DMS79 treated with DMSO at 0.1 percent for 48 hours (cell line): ENCODE results near the gene LYRM2.
A peak's percentile ranks its signal among the peaks of the same experiment; 100 is the strongest.
"Not testable (repeated sequence)": the region's sequence is repeated elsewhere in the genome, so short reads cannot be mapped to it uniquely, and the experiment has no call there.

Source experiments
- DNase-seq: peaks from one replicate; lab custom pipeline; 2025; lab: John Stamatoyannopoulos, UW

Gene LYRM2

GRCh38 chr6:89644864-89645263 is 6.3 kb upstream of the LYRM2 start:
- no peak for DNase-seq

GRCh38 chr6:89643406-89643805 is 4.9 kb upstream of the LYRM2 start:
- DNase-seq, result no peak

- DNase-seq, result no peak
Observed at GRCh38 chr6:89642956-89643355, 4.4 kb upstream of the LYRM2 start.

- DNase-seq, result not testable (repeated sequence)
Observed at GRCh38 chr6:89641581-89641980, 3.0 kb upstream of the LYRM2 start.

- no peak for DNase-seq
Observed at GRCh38 chr6:89640804-89641203, 2.3 kb upstream of the LYRM2 start.

- no peak for DNase-seq
Observed at GRCh38 chr6:89637960-89638319, 607 bp downstream of the LYRM2 start.

- DNase-seq, result not testable (repeated sequence)
Observed at GRCh38 chr6:89636412-89636811, 2.1 kb downstream of the LYRM2 start.

- DNase-seq, result no peak
Observed at GRCh38 chr6:89630488-89630887, 8.1 kb downstream of the LYRM2 start.

- no peak for DNase-seq
Observed at GRCh38 chr6:89623749-89624148, 14.8 kb downstream of the LYRM2 start.

GRCh38 chr6:89619567-89619966 is 19.0 kb downstream of the LYRM2 start:
- DNase-seq, result no peak

GRCh38 chr6:89618026-89618425 is 20.5 kb downstream of the LYRM2 start:
- no peak for DNase-seq

GRCh38 chr6:89616531-89616930 is 22.0 kb downstream of the LYRM2 start:
- no peak for DNase-seq

GRCh38 chr6:89615882-89616281 is 22.7 kb downstream of the LYRM2 start:
- no peak for DNase-seq

GRCh38 chr6:89613790-89614189 is 24.8 kb downstream of the LYRM2 start:
- no peak for DNase-seq

- no peak for DNase-seq
Observed at GRCh38 chr6:89612121-89612520, 26.4 kb downstream of the LYRM2 start.

- DNase-seq, result no peak
Observed at GRCh38 chr6:89611666-89612065, 26.9 kb downstream of the LYRM2 start.

- no peak for DNase-seq
Observed at GRCh38 chr6:89610149-89610642, 28.4 kb downstream of the LYRM2 start.

GRCh38 chr6:89605861-89606260 is 32.7 kb downstream of the LYRM2 start:
- DNase-seq, result peak; percentile 15

GRCh38 chr6:89604653-89605052 is 33.9 kb downstream of the LYRM2 start:
- DNase-seq, result no peak

- no peak for DNase-seq
Observed at GRCh38 chr6:89602166-89602565, 36.4 kb downstream of the LYRM2 start.

- no peak for DNase-seq
Observed at GRCh38 chr6:89599727-89600126, 38.8 kb downstream of the LYRM2 start.

GRCh38 chr6:89597988-89598387 is 40.6 kb downstream of the LYRM2 start:
- peak; percentile 18 for DNase-seq

- no peak for DNase-seq
Observed at GRCh38 chr6:89597372-89597771, 41.2 kb downstream of the LYRM2 start.

GRCh38 chr6:89596484-89596883 is 42.1 kb downstream of the LYRM2 start:
- DNase-seq, result no peak

- DNase-seq, result no peak
Observed at GRCh38 chr6:89596056-89596455, 42.5 kb downstream of the LYRM2 start.
